ENCODE results near the gene PROSER3. TPM values are rescaled to one million over a fixed set of nuclear protein-coding genes. Genes with fewer than 3 reads are reported as not detected.

The PROSER3 gene
- total and polyA plus RNA-seq, 2 of the 13 experiments (the other 11 are each of a cell fraction or from before 2014, with no cell fraction given) = 5.1 to 5.7 TPM

DNA sequence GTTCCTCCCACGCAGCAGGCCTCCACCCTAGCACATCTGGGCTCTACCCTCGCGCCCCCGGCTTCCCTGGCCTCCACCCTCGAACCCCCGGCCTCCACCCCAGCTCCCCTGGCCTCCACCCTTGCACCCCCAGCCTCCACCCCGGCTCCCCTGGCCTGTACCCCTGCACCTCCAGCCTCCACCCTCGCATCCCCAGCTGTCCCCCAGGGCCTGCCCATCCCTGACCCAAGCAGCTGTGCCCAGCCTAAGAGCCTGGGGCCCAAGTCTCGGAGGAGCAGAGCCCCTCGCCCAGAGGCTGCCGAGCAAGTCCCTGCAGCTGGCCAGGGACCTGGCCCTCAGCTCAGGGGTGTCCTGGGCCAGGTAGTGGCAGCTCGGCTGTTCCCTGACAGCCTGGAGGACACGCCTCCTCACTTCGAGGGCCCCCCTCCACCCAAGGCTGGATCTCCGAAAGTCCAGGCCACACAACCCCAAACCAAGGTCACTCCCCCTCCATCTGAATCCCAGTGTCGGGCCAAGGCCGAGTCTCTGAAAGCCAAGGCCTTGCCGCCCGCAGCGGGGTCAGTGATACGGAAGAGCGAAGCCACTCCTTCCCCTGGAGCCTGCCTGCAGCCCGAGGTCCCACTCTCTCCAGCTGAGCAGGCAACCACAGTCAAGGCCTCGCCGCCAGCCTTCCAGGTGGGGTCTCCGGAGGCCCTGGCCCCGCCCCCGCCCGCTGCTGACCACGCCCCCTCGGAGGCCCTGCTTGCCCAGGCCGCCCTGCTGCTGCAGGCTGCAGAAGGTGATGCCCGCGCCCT, 9.5 kb downstream of the PROSER3 start (continued):
- TF ChIP-seq ISL2 (CRISPR knock-in tag; IDR thresholded peaks at IDR 0.05) (no peak), NFRKB (IDR thresholded peaks at IDR 0.05) (no peak), MAFG (CRISPR knock-in tag; IDR thresholded peaks at IDR 0.05) (no peak), HCFC1 (IDR thresholded peaks at IDR 0.05; ENCODE audit: low read depth, low read length) (no peak), CEBPG (CRISPR knock-in tag; IDR thresholded peaks at IDR 0.05) (no peak), MTA1 (CRISPR knock-in tag; IDR thresholded peaks at IDR 0.05; ENCODE audit: borderline replicate concordance) (0 out of 2 replicates have a peak, but pooled peaks have one; percentile 32), MYNN (CRISPR knock-in tag; IDR thresholded peaks at IDR 0.05; ENCODE audit: low read depth) (no peak), RFXAP (CRISPR knock-in tag; IDR thresholded peaks at IDR 0.05; ENCODE audit: borderline replicate concordance) (no peak), SNRNP70 (IDR thresholded peaks at IDR 0.05; ENCODE audit: low read depth, low read length) (no peak), RBAK (CRISPR knock-in tag; IDR thresholded peaks at IDR 0.05) (no peak), NFE2 (CRISPR knock-in tag; IDR thresholded peaks at IDR 0.05) (no peak), ZNF839 (CRISPR knock-in tag; IDR thresholded peaks at IDR 0.05; ENCODE audit: borderline replicate concordance) (no peak), RXRB (CRISPR knock-in tag; IDR thresholded peaks at IDR 0.05; ENCODE audit: borderline replicate concordance) (peak; percentile 45; the same call in 1 of the 2 replicates), HOXA9 (CRISPR knock-in tag; IDR thresholded peaks at IDR 0.05; ENCODE audit: borderline replicate concordance) (no peak), SP140L (CRISPR knock-in tag; IDR thresholded peaks at IDR 0.05; ENCODE audit: borderline replicate concordance) (no peak), KDM6A (CRISPR knock-in tag; IDR thresholded peaks at IDR 0.05; ENCODE audit: low read depth) (no peak), NKX3-1 (CRISPR knock-in tag; IDR thresholded peaks at IDR 0.05) (no peak), SNAPC2 (CRISPR knock-in tag; IDR thresholded peaks at IDR 0.05) (no peak), ELF1 (CRISPR knock-in tag; IDR thresholded peaks at IDR 0.05) (peak; percentile 72), ZFAT (CRISPR knock-in tag; conservative IDR thresholded peaks at IDR 0.05) (no peak), MED1 (CRISPR knock-in tag; IDR thresholded peaks at IDR 0.05) (peak; percentile 20; the same call in 1 of the 2 replicates), ZNF17 (CRISPR knock-in tag; IDR thresholded peaks at IDR 0.05) (no peak)
- TF ChIP-seq, protein P1, sequence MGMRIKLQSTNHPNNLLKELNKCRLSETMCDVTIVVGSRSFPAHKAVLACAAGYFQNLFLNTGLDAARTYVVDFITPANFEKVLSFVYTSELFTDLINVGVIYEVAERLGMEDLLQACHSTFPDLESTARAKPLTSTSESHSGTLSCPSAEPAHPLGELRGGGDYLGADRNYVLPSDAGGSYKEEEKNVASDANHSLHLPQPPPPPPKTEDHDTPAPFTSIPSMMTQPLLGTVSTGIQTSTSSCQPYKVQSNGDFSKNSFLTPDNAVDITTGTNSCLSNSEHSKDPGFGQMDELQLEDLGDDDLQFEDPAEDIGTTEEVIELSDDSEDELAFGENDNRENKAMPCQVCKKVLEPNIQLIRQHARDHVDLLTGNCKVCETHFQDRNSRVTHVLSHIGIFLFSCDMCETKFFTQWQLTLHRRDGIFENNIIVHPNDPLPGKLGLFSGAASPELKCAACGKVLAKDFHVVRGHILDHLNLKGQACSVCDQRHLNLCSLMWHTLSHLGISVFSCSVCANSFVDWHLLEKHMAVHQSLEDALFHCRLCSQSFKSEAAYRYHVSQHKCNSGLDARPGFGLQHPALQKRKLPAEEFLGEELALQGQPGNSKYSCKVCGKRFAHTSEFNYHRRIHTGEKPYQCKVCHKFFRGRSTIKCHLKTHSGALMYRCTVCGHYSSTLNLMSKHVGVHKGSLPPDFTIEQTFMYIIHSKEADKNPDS (CRISPR knock-in tag; IDR thresholded peaks at IDR 0.05) = no peak
- TF ChIP-seq, protein P2, sequence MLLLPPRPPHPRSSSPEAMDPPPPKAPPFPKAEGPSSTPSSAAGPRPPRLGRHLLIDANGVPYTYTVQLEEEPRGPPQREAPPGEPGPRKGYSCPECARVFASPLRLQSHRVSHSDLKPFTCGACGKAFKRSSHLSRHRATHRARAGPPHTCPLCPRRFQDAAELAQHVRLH (CRISPR knock-in tag; IDR thresholded peaks at IDR 0.05; ENCODE audit: borderline replicate concordance, low read depth) = no peak
- TF ChIP-seq, protein P3, sequence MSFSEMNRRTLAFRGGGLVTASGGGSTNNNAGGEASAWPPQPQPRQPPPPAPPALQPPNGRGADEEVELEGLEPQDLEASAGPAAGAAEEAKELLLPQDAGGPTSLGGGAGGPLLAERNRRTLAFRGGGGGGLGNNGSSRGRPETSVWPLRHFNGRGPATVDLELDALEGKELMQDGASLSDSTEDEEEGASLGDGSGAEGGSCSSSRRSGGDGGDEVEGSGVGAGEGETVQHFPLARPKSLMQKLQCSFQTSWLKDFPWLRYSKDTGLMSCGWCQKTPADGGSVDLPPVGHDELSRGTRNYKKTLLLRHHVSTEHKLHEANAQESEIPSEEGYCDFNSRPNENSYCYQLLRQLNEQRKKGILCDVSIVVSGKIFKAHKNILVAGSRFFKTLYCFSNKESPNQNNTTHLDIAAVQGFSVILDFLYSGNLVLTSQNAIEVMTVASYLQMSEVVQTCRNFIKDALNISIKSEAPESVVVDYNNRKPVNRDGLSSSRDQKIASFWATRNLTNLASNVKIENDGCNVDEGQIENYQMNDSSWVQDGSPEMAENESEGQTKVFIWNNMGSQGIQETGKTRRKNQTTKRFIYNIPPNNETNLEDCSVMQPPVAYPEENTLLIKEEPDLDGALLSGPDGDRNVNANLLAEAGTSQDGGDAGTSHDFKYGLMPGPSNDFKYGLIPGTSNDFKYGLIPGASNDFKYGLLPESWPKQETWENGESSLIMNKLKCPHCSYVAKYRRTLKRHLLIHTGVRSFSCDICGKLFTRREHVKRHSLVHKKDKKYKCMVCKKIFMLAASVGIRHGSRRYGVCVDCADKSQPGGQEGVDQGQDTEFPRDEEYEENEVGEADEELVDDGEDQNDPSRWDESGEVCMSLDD (CRISPR knock-in tag; IDR thresholded peaks at IDR 0.05; ENCODE audit: borderline replicate concordance) = no peak
- TF ChIP-seq, protein P4, sequence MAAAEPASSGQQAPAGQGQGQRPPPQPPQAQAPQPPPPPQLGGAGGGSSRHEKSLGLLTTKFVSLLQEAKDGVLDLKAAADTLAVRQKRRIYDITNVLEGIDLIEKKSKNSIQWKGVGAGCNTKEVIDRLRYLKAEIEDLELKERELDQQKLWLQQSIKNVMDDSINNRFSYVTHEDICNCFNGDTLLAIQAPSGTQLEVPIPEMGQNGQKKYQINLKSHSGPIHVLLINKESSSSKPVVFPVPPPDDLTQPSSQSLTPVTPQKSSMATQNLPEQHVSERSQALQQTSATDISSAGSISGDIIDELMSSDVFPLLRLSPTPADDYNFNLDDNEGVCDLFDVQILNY (CRISPR knock-in tag; conservative IDR thresholded peaks at IDR 0.05) = no peak

Measured in HepG2 (cell line).